ENCODE results near the gene KRT3. TPM values are rescaled to one million over a fixed set of nuclear protein-coding genes. Genes with fewer than 3 reads are reported as not detected.

Gene KRT3
- total RNA-seq, 6 experiments from 2014 or later: not detected

- no peaks in the 10 kb centered on the region for H3K27me3 ChIP-seq
- DNase-seq (no peak), ATAC-seq (no peak)
- intact Hi-C loops (cut with DNase I): no loop called here
- TF ChIP-seq POLR2A (IDR thresholded peaks at IDR 0.05): no peak
- TF ChIP-seq CTCF (IDR thresholded peaks at IDR 0.05): no peak
- H3K9me3 ChIP-seq: no peaks in the 10 kb centered on the region
- H3K4me3 ChIP-seq: no peak overlapping the region
- no peaks in the 10 kb centered on the region for H3K4me1 ChIP-seq
- no peaks in the 10 kb centered on the region for H3K36me3 ChIP-seq
- no peak overlapping the region for H3K27ac ChIP-seq
Measured at GRCh38 chr12:52828156-52828555, 32.2 kb upstream of the KRT3 start.

- WGBS (ENCODE audit: insufficient coverage, low coverage, low lambda C conversion rate, missing lambda C conversion rate): 73% methylated on average over 4 of the region's 6 CpGs
- Histone ChIP-seq H3K9me3 (no peaks in the 10 kb centered on the region), H3K27me3 (no peaks in the 10 kb centered on the region), H3K27ac (no peak overlapping the region), H3K36me3 (no peaks in the 10 kb centered on the region), H3K4me1 (no peaks in the 10 kb centered on the region), H3K4me3 (no peak overlapping the region)
- DNase-seq (no peak), ATAC-seq (no peak)
- intact Hi-C loops (cut with DNase I): no loop called here
- no peak for TF ChIP-seq POLR2A (IDR thresholded peaks at IDR 0.05)
- TF ChIP-seq CTCF (IDR thresholded peaks at IDR 0.05): no peak
Measured at GRCh38 chr12:52827499-52828090, 31.7 kb upstream of the KRT3 start.

GRCh38 chr12:52826611-52827498, 30.9 kb upstream of the KRT3 start:
- no peak for TF ChIP-seq POLR2A (IDR thresholded peaks at IDR 0.05)
- no peak for TF ChIP-seq CTCF (IDR thresholded peaks at IDR 0.05)
- intact Hi-C loops (cut with DNase I): no loop called here
- no peaks in the 10 kb centered on the region for H3K27me3 ChIP-seq
- H3K9me3 ChIP-seq: no peaks in the 10 kb centered on the region
- 69% methylated on average over 2 of the region's 11 CpGs for WGBS (ENCODE audit: insufficient coverage, low coverage, low lambda C conversion rate, missing lambda C conversion rate)
- H3K4me3 ChIP-seq: no peak overlapping the region
- DNase-seq: no peak
- ATAC-seq: no peak
- no peak overlapping the region for H3K27ac ChIP-seq
- H3K36me3 ChIP-seq: no peaks in the 10 kb centered on the region
- H3K4me1 ChIP-seq: no peaks in the 10 kb centered on the region

GRCh38 chr12:52825961-52826360, 30.0 kb upstream of the KRT3 start:
- Histone ChIP-seq H3K4me3 (no peak overlapping the region), H3K27ac (no peak overlapping the region), H3K36me3 (no peaks in the 10 kb centered on the region), H3K27me3 (no peaks in the 10 kb centered on the region), H3K4me1 (no peaks in the 10 kb centered on the region), H3K9me3 (no peaks in the 10 kb centered on the region)
- intact Hi-C loops (cut with DNase I): no loop called here
- TF ChIP-seq CTCF (IDR thresholded peaks at IDR 0.05): no peak
- no peak for TF ChIP-seq POLR2A (IDR thresholded peaks at IDR 0.05)
- 68% methylated on average over 4 of the region's 4 CpGs for WGBS (ENCODE audit: insufficient coverage, low coverage, low lambda C conversion rate, missing lambda C conversion rate)
- no peak for ATAC-seq
- DNase-seq: no peak
